T47D (cell line): ENCODE measurements around the gene CDC34.
A peak's percentile ranks its signal among the peaks of the same experiment; 100 is the strongest.

ENCODE experiments used
- DNase-seq, 2 experiments: peaks; one replicate each; pipeline versions ENCODE4 v3.0.0 to v3.0.0-alpha.2; 2011 to 2012; ENCODE audit warnings: low read depth in 1 of 2, low spot score in 1 of 2
- JUND ChIP-seq: IDR thresholded peaks from 2 replicates; pipeline ENCODE4 v1.6.1; 2012; ENCODE audit warnings: low read depth
- in situ Hi-C: cut with HindIII; loops from 2 replicates; pipeline ENCODE4 v1.10.0; 2016; ENCODE audit warnings: low sequenced_read_pairs, low pct_unique_long_range_greater_than_20kb

The CDC34 gene, protein sequence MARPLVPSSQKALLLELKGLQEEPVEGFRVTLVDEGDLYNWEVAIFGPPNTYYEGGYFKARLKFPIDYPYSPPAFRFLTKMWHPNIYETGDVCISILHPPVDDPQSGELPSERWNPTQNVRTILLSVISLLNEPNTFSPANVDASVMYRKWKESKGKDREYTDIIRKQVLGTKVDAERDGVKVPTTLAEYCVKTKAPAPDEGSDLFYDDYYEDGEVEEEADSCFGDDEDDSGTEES

GRCh38 chr19:531753-532560, at the start of gene CDC34:
Gene CDC34, plus strand, starts transcription at chr19:531760. Its CDS starts 172 bp downstream, at chr19:531932.
- TF ChIP-seq JUND, result no peak
- in situ Hi-C loops, result no loop called here
- no peak for DNase-seq

DNA sequence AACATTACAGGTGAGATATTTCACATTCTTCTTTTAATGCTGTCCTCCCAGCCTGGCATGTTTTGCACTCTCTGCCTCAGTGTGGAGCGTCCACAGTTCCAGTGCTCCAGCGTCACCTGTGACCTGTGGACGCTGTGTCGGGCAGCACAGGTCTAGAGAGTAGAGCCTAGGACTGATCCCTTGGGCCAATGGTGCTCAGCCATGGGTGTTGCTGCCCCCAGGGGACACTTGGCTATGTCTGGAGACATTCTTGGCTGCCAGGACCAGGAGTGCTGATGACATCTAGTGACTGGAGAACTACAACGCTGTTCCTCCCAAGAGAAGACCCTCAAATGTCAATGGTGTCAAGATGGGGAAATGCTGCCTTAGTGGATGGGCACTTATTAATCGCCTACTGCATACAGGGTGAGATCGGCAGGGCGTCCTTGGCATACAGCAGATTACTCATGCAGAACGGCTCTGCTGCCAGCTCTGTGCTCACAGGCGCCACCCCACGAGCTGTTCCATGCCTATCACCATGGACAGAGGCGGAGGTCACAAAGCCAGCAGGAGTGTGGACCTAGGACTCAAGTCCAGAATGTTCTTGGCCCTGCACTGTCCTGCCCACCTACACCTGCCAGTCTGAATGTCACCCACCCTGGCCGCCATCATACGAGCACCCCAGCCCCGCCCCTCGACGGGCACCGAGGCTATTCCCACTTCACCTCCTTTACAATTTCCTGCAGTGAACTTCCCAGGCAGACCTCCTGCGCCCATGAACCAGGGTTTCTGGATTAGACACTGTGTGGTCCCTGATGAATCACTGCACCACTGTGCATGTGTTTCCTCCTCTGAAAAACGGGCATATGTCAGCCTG, 49.1 kb upstream of the CDC34 start:
- no peak for DNase-seq
- in situ Hi-C loops, result no loop called here
- no peak for TF ChIP-seq JUND

DNA sequence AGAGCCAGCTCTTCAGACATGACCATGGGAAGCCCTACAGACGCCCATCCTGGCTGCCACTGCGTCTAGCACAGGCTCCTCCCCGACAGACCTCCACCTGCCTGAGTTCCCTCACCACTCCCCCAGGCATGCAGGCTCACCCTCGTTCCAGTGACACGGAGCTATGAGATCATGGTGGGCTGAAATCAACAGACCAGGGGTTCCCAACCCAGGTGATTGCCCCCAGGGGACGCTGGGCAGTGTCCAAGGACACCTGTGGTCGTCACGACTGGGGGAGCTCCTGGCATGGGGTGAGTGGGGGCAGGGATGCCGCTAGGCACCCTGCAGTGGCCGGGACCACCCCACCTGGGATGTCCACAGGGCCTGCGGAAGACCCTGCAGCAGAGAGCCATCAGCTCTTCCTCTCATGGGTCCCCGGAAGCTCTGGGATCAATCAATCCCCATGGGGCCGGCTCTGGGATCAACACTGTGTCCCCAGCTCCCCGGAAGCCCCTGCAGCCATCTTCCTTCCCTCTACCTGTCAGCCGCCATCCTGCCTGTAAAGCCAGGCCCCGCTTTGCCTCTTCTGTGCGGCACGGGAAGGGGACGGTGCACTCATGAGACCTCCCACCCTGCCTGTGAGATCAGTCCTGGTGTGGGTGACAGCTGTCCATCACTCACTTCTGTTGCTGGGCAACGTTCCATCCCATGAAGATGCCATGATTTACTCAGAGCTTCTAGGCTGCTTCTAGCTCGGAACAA, 48.1 kb upstream of the CDC34 start:
- in situ Hi-C loops, result no loop called here
- no peak for DNase-seq
- no peak for TF ChIP-seq JUND

DNA sequence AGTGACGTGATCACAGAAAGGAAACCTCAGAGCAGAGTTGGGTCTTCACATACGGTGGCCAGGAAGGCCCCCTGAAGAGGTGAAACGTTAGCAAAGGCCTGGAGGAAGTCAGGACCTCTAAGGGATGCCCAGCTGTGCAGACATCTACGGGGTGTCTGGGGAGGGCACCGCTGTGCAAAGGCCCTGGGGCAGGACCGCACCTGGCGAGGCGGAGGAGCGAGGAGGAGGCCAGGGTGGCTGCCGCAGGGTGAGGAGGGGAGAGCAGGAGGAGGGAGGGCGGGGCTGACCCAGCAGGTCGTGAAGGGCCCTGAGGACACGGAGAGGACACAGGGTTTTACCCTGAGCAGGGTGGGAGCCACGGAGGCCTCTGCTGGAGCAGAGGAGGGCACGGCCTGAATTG, 47.1 kb upstream of the CDC34 start:
- in situ Hi-C loops, result no loop called here
- no peak for TF ChIP-seq JUND
- no peak for DNase-seq

DNA sequence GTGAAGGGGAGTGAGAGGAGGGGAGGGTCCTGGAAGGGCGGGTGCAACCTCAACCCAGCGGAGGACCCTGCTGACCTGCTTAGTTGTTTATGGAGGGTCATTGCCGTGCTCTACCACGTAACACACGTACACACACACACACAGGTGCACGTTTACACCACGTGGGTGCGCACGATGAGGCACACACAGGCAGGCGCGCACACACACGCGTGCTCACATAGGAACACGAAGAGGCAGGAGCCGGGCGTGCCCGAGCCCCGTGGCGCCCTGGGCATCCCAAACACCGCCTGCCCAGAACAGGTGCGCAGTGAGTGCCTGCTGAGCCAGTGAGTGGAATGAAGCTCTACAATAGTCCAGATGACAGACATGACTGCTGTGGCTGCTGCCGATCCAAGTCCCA, 46.5 kb upstream of the CDC34 start:
- no peak for DNase-seq
- no peak for TF ChIP-seq JUND
- in situ Hi-C loops, result no loop called here

DNA sequence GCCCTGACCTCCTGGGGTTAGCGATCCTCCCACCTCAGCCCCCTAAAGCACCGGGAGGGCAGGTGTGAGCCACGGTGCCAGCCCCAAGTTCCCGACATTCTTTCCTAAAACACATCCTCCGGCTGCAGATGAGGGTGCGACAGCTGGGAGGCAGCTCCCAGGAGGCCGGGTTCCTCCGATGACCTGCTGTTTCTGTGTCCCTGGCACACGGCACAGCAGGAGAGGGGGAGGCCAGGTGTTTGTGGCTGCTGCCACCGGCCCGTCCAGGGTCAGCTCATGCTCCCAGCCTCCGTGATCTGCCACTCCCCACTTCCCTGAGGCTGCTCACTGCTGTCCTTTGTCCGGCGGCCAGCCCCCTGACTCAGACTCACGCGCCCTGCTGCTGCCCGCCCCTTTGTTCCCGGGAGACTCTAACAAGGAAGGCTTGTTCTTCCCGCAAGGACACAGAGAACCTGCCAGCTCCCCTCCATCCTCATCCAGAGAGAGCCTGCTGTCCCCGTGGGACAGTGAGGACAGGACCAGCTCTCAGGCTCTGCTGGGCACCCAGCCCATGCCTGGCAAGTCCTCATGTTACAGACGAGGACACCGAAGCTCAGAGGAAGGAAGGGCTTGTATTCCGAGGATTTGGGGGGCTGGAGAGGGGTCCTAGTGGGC, 45.9 kb upstream of the CDC34 start:
- no peak for DNase-seq
- in situ Hi-C loops, result no loop called here
- no peak for TF ChIP-seq JUND

DNA sequence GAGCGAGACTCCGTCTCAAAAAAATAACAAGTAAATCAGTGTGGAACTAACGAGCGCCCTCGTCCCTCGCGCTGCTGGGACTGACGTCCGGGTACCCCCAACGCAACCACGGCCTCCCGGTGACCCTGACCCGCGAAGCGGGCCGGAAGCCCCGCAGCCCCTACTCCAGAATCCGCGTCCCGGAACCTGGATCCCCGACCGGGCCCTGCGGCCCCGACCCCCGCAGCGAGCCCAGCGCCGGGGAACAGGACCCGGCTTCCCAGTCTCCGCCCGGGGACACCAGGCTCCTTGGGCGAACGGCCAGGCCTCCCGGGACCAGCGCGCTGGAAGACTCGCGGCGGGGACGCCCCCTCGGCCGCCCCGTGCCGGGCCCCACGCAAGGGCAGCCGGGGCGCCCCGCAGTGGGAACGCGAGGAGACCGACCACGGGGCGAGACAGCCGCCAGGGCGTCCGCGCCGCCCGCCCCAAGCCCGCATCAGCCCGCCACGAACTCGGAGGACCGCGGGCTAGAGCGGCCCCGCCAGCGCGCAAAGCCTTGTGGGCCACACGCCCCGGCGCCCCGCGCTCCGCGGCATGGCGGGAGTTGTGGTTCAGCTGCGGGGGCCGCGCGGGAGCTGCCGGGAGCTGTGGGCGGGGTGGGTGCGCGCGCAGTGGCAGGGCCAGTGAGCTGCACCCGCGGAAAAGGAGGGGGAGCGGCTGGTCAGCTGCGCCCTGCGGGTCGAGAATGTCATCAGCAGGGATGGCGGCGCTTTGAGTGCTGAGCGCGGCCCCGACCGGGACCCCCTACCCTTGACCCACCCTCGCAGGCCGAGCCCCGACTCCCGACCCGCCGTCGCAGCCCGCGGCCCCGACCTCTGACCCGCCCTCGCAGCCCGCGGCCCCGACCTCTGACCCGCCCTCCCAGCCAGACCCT, 42.8 kb upstream of the CDC34 start:
- in situ Hi-C loops, result no loop called here
- DNase-seq, result peak; percentile 94
- TF ChIP-seq JUND, result no peak

DNA sequence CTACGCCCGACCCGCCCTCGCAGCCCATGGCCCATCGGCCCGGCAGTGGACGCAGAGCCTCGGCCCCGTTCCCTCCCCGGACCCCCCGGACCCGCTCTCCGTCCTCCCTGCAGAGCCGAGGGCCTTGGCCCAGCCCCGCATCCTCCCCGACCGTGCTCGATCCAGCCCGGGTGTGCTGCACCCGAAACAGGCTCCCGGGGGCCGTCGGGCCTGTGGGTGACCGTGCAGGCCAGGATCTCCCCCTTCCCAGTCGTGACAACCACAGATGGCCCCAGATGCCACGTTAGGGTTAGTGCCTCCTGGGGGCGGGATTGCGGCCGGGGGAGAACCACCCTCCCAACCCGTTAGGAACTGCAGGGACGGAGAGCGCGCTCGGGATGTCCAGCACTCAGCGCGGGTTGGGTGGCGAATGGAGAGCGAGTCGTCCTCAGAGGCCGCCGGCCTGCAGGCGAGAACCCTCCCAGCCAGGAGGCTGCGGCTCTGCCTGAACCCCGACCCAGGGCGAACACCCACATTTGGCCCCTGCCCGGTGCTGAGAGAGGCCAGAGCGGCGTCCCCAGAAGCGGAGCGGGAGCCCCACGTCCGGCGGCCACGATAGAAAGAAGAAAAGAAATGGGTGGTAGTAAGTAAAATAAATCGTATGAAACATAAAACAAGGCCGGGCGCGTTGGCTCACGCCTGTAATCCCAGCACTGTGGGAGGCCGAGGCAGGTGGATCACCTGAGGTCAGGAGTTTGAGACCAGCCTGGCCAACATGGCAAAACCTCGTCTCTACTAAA, 42.0 kb upstream of the CDC34 start:
- in situ Hi-C loops, result no loop called here
- DNase-seq, result no peak
- TF ChIP-seq JUND, result no peak

- in situ Hi-C loops, result no loop called here
- no peak for TF ChIP-seq JUND
- peak in 1 of 2 experiments; percentile 70 for DNase-seq
Measured at GRCh38 chr19:491146-491741, 40.3 kb upstream of the CDC34 start.

DNA sequence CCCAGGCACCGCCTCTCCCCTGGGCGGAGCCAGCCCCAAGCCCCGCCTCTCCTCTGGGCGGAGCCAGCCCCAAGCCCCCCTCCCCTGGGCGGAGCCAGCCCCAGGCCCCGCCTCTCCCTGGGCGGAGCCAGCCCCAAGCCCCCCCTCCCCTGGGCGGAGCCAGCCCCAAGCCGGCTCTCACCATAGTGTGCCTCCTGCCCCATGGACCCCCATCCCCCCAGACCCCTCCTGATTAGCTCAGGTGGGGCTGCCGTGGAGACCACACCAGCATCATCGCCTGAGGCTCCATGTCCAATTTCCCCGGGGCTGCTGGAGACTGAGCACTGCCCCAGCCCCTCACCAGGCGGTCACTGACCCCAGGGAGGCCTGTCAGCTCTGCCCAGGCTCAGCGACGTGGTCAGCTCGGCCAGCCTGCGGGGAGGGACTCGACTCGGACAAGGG, 39.4 kb upstream of the CDC34 start:
- TF ChIP-seq JUND, result no peak
- DNase-seq, result peak in 1 of 2 experiments; percentile 51
- in situ Hi-C loops, result no loop called here
